Measurements from ENCODE around the gene MYO7B. TPM values are rescaled to one million over a fixed set of nuclear protein-coding genes. Genes with fewer than 3 reads are reported as not detected.

MYO7B gene
- total RNA-seq, 2 donors from 2014 or later: 0.14 to 0.78 TPM

GRCh38 chr2:127608061-127609030 is 72.9 kb downstream of the MYO7B start:
- ATAC-seq (ENCODE audit: insufficient number of reproducible peaks, low FRiP score, low read depth): no peak
- no peak overlapping the region for H3K27ac ChIP-seq

GRCh38 chr2:127609031-127609751 is 73.7 kb downstream of the MYO7B start:
- no peaks in the 10 kb centered on the region for H3K4me1 ChIP-seq (ENCODE audit: control insufficient read depth in 1 of 2, low read depth in 2 of 2)
- H3K9me3 ChIP-seq: peaks cover 3% of the 10 kb centered on the region
- no peak overlapping the region for H3K27ac ChIP-seq
- no peak for TF ChIP-seq CTCF (IDR thresholded peaks at IDR 0.05)
- DNase-seq (ENCODE audit: low spot score) (no peak), ATAC-seq (ENCODE audit: insufficient number of reproducible peaks, low FRiP score, low read depth) (no peak)
- no peak overlapping the region for H3K4me3 ChIP-seq
- no peaks in the 10 kb centered on the region for H3K27me3 ChIP-seq (replicated peaks; ENCODE audit: insufficient read depth)
- no peaks in the 10 kb centered on the region for H3K36me3 ChIP-seq

More at GRCh38 chr2:127608061-127609030, 72.9 kb downstream of the MYO7B start:
- Histone ChIP-seq H3K36me3 (no peaks in the 10 kb centered on the region), H3K4me3 (no peak overlapping the region), H3K9me3 (peaks cover 2% of the 10 kb centered on the region), H3K27me3 (replicated peaks; ENCODE audit: insufficient read depth) (no peaks in the 10 kb centered on the region), H3K4me1 (ENCODE audit: control insufficient read depth in 1 of 2, low read depth in 2 of 2) (no peaks in the 10 kb centered on the region)
- TF ChIP-seq CTCF (IDR thresholded peaks at IDR 0.05): no peak
- DNase-seq (ENCODE audit: low spot score): no peak

- ATAC-seq (ENCODE audit: insufficient number of reproducible peaks, low FRiP score, low read depth) (no peak), DNase-seq (ENCODE audit: low spot score) (no peak)
- Histone ChIP-seq H3K36me3 (no peaks in the 10 kb centered on the region), H3K4me3 (no peak overlapping the region), H3K9me3 (peaks cover 3% of the 10 kb centered on the region), H3K27ac (no peak overlapping the region), H3K4me1 (ENCODE audit: control insufficient read depth in 1 of 2, low read depth in 2 of 2) (no peaks in the 10 kb centered on the region), H3K27me3 (replicated peaks; ENCODE audit: insufficient read depth) (no peaks in the 10 kb centered on the region)
- TF ChIP-seq CTCF (IDR thresholded peaks at IDR 0.05): no peak
Observed at GRCh38 chr2:127609818-127610217, 74.3 kb downstream of the MYO7B start.

- Histone ChIP-seq H3K9me3 (peaks cover 3% of the 10 kb centered on the region), H3K36me3 (no peaks in the 10 kb centered on the region), H3K27me3 (replicated peaks; ENCODE audit: insufficient read depth) (no peaks in the 10 kb centered on the region), H3K4me3 (no peak overlapping the region), H3K4me1 (ENCODE audit: control insufficient read depth in 1 of 2, low read depth in 2 of 2) (no peaks in the 10 kb centered on the region), H3K27ac (no peak overlapping the region)
- ATAC-seq (ENCODE audit: insufficient number of reproducible peaks, low FRiP score, low read depth): no peak
- no peak for TF ChIP-seq CTCF (IDR thresholded peaks at IDR 0.05)
- DNase-seq (ENCODE audit: low spot score): no peak
Observed at GRCh38 chr2:127610561-127610960, 75.1 kb downstream of the MYO7B start.

Data from thoracic aorta (tissue), 2 donors.